ENCODE measurements around the gene PIR. TPM values are rescaled to one million over a fixed set of nuclear protein-coding genes. Genes with fewer than 3 reads are reported as not detected.

The PIR gene
- total RNA-seq, 1 experiment from 2014 or later: 4.6 TPM

DNA sequence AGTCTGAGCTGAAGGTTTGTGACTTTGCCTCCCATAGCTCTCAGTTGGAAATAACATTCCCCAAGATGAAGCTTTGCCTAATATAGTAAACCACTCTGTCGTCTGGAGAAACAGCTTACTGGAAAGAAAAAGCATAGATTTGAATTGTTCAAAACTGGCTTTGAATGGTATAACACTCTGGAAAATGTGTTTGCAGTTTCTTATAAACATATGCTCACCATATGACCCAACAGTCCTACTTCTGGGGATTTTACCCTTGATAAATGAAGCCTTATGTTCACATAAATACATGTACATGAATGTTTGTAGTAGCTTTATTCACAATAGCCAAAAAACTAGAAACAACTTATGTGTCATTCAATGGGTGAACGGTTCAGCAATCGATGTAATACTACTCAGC is 119.2 kb downstream of the PIR start:
- Histone ChIP-seq H3K4me3 (no peak overlapping the region), H3K4me1 (no peaks in the 10 kb centered on the region), H3K36me3 (no peaks in the 10 kb centered on the region), H3K27me3 (no peaks in the 10 kb centered on the region), H3K9me3 (replicated peaks) (no peaks in the 10 kb centered on the region), H3K27ac (no peak overlapping the region)
- no peak for DNase-seq

GRCh38 chrX:15366506-15367352 is 126.4 kb downstream of the PIR start:
- Histone ChIP-seq H3K27ac (no peak overlapping the region), H3K9me3 (replicated peaks) (no peaks in the 10 kb centered on the region), H3K36me3 (no peaks in the 10 kb centered on the region), H3K27me3 (no peaks in the 10 kb centered on the region), H3K4me1 (no peaks in the 10 kb centered on the region), H3K4me3 (no peak overlapping the region)
- no peak for DNase-seq

GRCh38 chrX:15359701-15360100 is 133.4 kb downstream of the PIR start:
- no peak for DNase-seq
- H3K4me3 ChIP-seq: no peak overlapping the region
- H3K9me3 ChIP-seq (replicated peaks): 0 out of 2 replicates have a peak, but pooled peaks cover 4% of the 10 kb centered on the region
- no peak overlapping the region for H3K27ac ChIP-seq
- H3K4me1 ChIP-seq: no peaks in the 10 kb centered on the region
- no peaks in the 10 kb centered on the region for H3K36me3 ChIP-seq
- H3K27me3 ChIP-seq: no peaks in the 10 kb centered on the region

- H3K27me3 ChIP-seq: no peaks in the 10 kb centered on the region
- no peak overlapping the region for H3K27ac ChIP-seq
- H3K9me3 ChIP-seq (replicated peaks): 0 out of 2 replicates have a peak, but pooled peaks cover 4% of the 10 kb centered on the region
- no peak for DNase-seq
- no peak overlapping the region for H3K4me3 ChIP-seq
- H3K36me3 ChIP-seq: no peaks in the 10 kb centered on the region
- no peaks in the 10 kb centered on the region for H3K4me1 ChIP-seq
Observed at GRCh38 chrX:15358533-15358932, 134.6 kb downstream of the PIR start.

DNA sequence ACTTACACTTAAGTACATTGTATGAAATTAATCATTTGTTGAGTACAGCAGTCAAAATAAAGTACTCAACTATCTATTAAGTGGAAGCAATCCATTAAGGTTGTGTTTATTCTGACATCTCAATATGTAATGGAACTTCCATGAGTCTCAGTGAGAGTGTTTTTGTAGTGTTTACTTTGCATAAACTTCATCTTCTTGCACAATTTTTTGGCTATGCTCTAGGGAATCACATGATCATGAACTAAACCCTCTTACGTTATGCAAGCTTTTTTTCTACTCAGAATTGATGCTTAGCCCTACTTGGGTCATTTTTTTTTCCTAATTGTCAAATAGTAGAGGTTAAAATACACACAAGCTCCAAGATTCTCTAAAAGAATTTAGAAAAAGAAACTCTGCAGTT is 136.7 kb downstream of the PIR start:
- Histone ChIP-seq H3K4me3 (no peak overlapping the region), H3K27me3 (peaks cover 4% of the 10 kb centered on the region; the same call in 1 of the 2 replicates), H3K9me3 (replicated peaks) (0 out of 2 replicates have a peak, but pooled peaks cover 4% of the 10 kb centered on the region), H3K4me1 (no peaks in the 10 kb centered on the region), H3K27ac (no peak overlapping the region), H3K36me3 (no peaks in the 10 kb centered on the region)
- no peak for DNase-seq

DNA sequence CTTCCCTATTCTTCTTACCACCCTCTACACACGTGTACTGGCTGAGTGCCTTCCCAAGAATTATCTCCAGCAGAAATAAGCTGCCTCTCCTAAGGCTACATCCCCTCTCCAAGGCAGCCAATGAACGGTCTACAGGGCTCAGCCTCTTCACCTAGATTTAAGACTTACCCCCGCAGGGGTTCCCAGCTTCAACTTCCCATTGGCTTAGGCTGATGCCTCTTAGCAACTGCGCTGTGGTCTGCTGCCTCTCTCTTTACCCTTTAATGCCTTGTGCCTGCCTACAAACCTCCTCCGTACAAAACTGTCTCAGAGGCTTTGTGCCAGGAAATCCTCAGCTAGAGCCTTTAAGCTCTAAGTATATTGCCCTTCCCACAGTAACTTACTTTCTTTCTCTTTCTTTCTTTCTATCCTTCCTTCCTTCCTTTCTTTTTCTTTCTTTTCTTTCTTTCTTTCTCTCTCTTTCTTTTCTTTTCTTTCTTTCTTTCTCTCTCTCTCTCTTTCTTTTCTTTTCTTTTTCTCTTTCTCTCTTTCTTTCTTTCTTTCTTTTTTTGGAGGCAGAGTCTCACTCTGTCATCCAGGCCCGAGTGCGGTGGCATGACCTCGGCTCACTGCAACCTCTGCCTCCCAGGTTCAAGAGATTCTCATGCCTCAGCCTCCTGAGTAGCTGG is 142.7 kb downstream of the PIR start:
- H3K4me1 ChIP-seq: no peaks in the 10 kb centered on the region
- H3K36me3 ChIP-seq: no peaks in the 10 kb centered on the region
- no peak overlapping the region for H3K27ac ChIP-seq
- H3K27me3 ChIP-seq: peaks cover 4% of the 10 kb centered on the region; the same call in 1 of the 2 replicates
- peak; percentile 42 to 66 for DNase-seq
- no peak overlapping the region for H3K4me3 ChIP-seq
- H3K9me3 ChIP-seq (replicated peaks): no peaks in the 10 kb centered on the region

DNA sequence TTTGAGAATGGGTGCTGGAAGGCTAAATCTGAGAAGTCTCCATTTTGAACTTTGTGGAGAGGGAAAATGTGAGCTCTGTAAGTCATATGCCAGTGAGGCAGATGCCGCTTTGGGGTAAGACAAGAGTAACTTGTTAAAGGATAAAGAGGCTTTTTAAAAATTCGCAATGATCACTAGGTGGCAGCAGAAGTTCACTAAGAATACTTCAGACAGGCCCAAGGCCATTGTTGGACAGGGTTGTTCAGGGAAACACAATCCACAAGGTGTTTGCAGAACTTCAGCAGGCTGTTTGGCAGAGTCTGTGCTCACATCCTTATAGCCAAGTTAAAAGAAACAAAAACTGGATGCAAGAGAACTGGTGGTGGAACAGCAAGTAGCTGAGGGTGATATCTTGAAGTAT is 144.1 kb downstream of the PIR start:
- no peaks in the 10 kb centered on the region for H3K9me3 ChIP-seq (replicated peaks)
- no peak overlapping the region for H3K27ac ChIP-seq
- no peaks in the 10 kb centered on the region for H3K4me1 ChIP-seq
- peak; percentile 45 to 81 for DNase-seq
- H3K27me3 ChIP-seq: peaks cover 4% of the 10 kb centered on the region; the same call in 1 of the 2 replicates
- H3K4me3 ChIP-seq: no peak overlapping the region
- no peaks in the 10 kb centered on the region for H3K36me3 ChIP-seq

GRCh38 chrX:15345976-15346375 is 147.2 kb downstream of the PIR start:
- peak in 1 of 2 experiments; percentile 13 for DNase-seq
- no peaks in the 10 kb centered on the region for H3K4me1 ChIP-seq
- no peak overlapping the region for H3K4me3 ChIP-seq
- no peaks in the 10 kb centered on the region for H3K36me3 ChIP-seq
- no peaks in the 10 kb centered on the region for H3K27me3 ChIP-seq
- no peaks in the 10 kb centered on the region for H3K9me3 ChIP-seq (replicated peaks)
- H3K27ac ChIP-seq: no peak overlapping the region

GRCh38 chrX:15344106-15344505 is 149.0 kb downstream of the PIR start:
- no peak overlapping the region for H3K4me3 ChIP-seq
- no peak for DNase-seq
- no peaks in the 10 kb centered on the region for H3K27me3 ChIP-seq
- H3K27ac ChIP-seq: no peak overlapping the region
- no peaks in the 10 kb centered on the region for H3K9me3 ChIP-seq (replicated peaks)
- no peaks in the 10 kb centered on the region for H3K36me3 ChIP-seq
- H3K4me1 ChIP-seq: no peaks in the 10 kb centered on the region

DNA sequence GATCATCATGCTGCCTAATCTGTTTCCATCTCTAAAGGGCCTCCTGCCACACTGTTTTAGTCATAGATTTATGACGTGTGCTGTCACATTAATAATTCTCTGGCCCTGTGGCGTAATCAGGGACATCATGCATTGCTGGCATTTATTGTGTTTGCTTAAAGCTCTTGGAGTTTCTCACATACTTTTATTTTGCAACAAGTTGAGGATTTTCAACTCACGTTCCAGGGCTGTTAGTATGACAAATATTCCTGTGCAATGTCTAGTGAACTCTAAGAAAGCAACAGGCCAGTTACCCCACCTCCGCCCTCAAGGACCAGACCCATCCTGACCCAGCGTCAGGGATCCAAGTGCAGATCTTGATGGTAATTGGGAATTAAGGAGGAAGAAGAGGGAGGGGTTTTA is 150.1 kb downstream of the PIR start:
- H3K4me3 ChIP-seq: no peak overlapping the region
- no peak overlapping the region for H3K27ac ChIP-seq
- no peaks in the 10 kb centered on the region for H3K36me3 ChIP-seq
- H3K4me1 ChIP-seq: no peaks in the 10 kb centered on the region
- H3K27me3 ChIP-seq: no peaks in the 10 kb centered on the region
- no peaks in the 10 kb centered on the region for H3K9me3 ChIP-seq (replicated peaks)
- DNase-seq: no peak

DNA sequence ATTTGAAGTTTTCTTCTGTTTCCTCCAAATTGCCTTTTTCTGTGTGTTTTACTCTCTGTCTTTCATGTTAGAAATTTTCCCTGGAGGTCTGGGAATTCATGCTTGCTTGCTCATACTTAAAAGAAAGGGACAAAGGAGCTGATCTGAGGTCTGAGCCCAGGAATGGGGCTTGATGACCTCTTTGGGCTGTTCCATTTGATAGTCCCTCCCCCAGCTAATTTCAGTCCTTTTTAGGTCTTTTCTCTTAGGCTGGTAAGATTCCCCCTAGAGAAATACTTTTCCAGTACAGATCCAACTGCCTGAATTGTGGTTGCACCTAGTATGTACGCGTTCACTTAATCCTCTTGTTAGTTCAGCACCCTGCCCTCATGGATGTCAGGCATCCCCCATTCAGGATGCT is 152.3 kb downstream of the PIR start:
- H3K4me3 ChIP-seq: no peak overlapping the region
- H3K27me3 ChIP-seq: no peaks in the 10 kb centered on the region
- no peak overlapping the region for H3K27ac ChIP-seq
- no peaks in the 10 kb centered on the region for H3K36me3 ChIP-seq
- no peaks in the 10 kb centered on the region for H3K4me1 ChIP-seq
- H3K9me3 ChIP-seq (replicated peaks): no peaks in the 10 kb centered on the region
- no peak for DNase-seq

DNA sequence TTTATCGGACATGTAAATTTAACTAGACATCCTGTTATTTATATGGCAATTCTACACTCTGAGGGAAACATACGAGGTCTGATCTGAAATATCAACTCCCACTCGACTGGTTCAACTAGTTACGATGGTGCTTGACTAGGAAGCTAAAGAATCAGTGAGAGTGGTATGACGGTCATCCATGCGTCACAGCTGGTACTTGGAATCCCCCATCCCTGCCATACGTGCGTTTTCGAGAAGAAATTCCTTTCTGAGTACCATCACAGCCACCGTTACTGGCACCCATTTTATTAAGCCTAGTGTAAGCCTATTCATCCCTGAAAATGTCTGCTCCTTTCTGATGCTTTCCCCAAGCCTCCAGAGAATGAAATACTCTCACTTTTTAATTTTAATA is 157.1 kb downstream of the PIR start:
- no peak overlapping the region; the same call in 1 of the 2 replicates for H3K27ac ChIP-seq
- H3K4me3 ChIP-seq: peak overlapping the region; percentile 97
- no peaks in the 10 kb centered on the region for H3K4me1 ChIP-seq
- DNase-seq: peak; percentile 30 to 53
- H3K36me3 ChIP-seq: peaks cover 9% of the 10 kb centered on the region; the same call in 1 of the 2 replicates
- H3K9me3 ChIP-seq (replicated peaks): no peaks in the 10 kb centered on the region
- no peaks in the 10 kb centered on the region for H3K27me3 ChIP-seq

DNA sequence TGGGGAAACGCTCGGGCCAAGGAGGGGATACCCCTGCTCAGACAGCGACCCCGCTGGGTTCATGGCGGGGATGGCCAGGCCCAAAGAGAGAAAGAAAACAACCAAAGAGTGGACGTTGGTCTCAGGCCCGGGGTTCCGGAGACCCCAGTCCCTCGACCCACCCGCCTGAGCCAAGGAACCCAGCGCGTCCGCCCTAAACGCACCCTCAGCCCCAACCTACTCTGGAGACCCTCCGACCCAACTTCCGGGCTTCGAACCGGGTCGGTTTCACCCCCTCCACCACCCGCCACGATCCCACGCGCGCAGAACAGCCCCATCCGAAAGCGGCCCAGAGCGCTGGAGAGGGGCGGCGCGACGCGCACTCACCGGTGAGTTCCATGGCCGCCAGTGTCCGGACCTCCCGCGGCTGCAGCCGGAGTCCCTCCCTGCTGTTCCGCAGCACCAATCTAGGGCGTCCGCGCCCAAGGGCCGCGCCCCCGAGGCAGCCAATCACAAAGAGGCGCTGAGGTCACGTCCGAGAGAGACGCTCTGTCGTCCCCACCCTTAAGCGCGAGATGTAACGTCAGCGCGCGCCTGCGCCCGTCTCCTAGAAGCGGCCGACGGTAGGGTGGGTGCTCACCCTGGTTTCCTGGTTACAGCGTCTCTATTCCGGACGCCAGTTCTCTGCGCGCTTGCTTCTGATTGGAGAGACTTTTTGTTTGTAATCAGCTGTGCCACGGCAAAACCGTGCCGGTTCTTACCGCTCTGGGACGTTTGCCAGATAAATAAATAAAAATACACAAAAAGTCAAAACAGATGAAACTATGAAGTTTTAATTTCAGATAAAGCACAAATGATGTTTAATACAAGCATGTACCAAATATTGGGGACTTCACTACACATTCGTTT is 157.8 kb downstream of the PIR start, which contains the start of gene PIGA:
PIGA (minus strand) TSS at position 389 of the 888 bp plus-strand sequence. CDS start 3,593 bp downstream, outside the sequence.
- DNase-seq: peak; percentile 97 to 98
- peak within 1 kb of the TSS; percentile 72 for H3K27ac ChIP-seq
- H3K36me3 ChIP-seq: peaks cover 13% of the 10 kb centered on the region; the same call in 1 of the 2 replicates
- no peaks in the 10 kb centered on the region for H3K9me3 ChIP-seq (replicated peaks)
- peak within 1 kb of the TSS; percentile 97 for H3K4me3 ChIP-seq
- no peaks in the 10 kb centered on the region for H3K4me1 ChIP-seq
- no peaks in the 10 kb centered on the region for H3K27me3 ChIP-seq
